Measurements from ENCODE around the gene IAH1.

The IAH1 gene

GRCh38 chr2:9535177-9535576 is 60.8 kb downstream of the IAH1 start:
- DNase-seq = no peak

DNA sequence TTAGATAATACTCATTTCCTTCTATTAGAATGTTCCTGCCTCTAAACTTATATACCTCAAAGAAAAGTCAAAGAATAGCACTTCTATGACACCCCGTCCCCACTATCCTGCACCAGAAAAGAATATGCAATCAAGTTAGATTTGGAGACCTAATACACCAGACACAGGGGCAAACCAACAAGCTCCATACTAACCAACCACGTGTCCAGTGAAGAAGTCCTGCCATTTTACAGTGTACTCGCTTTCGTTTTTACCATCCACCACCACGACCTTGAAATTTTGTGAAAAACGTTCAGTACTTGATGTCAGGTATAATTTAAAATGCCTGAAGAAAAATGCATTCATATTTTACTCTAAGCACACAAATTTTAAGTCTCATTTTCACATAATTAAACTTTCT is 62.2 kb downstream of the IAH1 start:
- no peak for DNase-seq

DNA sequence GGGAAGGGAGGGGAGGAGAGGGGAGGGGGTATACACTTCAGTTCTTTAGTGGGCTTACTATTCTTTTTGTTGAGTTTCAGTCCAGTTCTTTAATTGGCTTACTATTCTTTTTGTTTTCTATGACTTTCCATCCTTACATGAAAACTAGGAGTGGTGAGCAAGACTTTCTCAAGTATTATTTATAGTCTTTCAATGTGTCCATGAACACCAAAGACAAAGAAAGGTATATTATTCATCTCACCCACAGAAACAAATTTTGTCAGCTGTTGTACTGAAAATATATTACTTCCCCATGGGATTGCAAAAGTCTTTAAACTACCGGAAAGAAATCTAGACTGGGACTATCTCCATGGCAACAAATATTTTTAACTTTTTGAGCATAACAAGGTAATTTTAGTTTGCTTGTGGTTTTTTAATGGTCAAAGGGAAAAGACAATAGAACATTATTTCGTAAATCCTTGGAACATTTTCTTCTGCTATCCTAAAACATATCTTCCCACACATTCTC is 63.7 kb downstream of the IAH1 start:
- no peak for DNase-seq
